GM12892 (cell line): ENCODE data around the gene NT5C2.

Experiments
- POLR2A ChIP-seq: IDR thresholded peaks from 2 replicates; pipeline ENCODE4 v1.6.1; 2011; ENCODE audit warnings: low read depth, low read length, control low read depth
- POLR2AphosphoS5 ChIP-seq: IDR thresholded peaks from 2 replicates; pipeline ENCODE4 v1.6.1; 2011; ENCODE audit warnings: low read depth, low read length, control low read depth

DNA sequence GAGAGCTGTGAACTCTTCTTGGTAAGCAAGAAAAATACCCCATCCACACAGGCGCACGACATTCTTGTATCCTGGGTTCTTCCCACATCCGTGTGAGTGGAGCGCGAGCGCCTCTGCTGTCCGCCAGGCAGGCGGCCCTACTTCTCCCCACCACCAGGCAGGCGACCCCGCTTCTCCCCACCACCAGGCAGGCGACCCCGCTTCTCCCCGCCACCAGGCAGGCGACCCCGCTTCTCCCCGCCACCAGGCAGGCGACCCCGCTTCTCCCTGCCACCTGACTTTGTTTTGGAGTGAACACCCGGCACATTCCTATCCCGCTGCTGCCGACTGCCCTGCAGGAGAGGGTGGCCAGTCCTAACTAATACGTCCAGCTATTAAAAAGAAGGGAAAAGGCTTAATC, 120.8 kb downstream of the NT5C2 start:
- TF ChIP-seq POLR2AphosphoS5 (no peak), POLR2A (no peak)
